Hematopoietic multipotent progenitor cell treated with erythropoietin and hydrocortisone succinate and interleukin-3 and kit ligand, for 8 days (in vitro differentiated cells): ENCODE measurements around the gene RFT1.

Experiments used
- DNase-seq: peaks from one replicate; pipeline ENCODE4 v3.0.0-alpha.2; 2015

RFT1 gene

GRCh38 chr3:53162672-53163443, 32.6 kb upstream of the RFT1 start:
- no peak for DNase-seq

GRCh38 chr3:53161820-53162671, 31.8 kb upstream of the RFT1 start:
- no peak for DNase-seq

- no peak for DNase-seq
Observed at GRCh38 chr3:53161450-53161819, 31.2 kb upstream of the RFT1 start.

DNA sequence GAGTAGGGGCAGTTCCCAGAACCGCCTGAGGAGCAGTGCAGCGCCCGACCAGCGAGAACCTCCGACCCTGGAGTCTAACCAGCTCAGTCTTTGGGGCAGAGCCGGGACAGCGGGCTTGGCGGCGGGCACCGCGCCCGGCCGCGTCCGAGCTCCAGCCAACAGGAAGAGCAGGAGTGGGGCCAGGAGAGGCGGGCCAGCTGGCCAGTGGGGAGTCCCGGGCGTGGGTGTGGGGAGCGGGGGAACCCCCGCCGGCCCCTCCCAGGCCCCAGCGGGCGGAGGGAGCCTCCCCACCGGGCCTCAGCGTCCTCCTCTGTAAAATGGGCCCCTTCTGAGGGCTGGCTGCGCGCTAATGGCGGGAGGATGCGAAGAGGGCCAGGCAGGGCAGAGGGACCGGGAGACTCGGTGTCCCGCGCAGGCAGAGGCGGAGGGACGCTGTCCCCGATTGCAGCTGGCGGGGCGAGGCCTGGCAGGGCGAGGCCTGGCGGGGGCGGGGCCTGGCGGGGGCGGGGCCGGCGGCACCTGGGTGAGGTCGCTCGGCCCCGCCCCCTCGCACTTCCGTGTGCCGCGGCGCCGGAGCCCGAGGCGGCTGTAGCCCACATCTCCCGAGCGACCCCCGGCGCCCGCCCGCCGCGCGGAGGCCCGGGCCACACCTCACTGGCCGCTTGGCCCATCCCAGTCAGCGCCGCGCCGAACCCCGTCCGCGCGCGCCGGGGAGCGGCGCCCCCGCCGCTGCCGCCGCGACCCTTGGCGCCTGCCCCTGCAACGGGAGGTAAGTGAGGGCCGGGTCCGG, 30.6 kb upstream of the RFT1 start, which contains the start of gene PRKCD:
Gene PRKCD, plus strand, starts transcription at position 550 of the 790 bp plus-strand sequence. CDS start 17,214 bp downstream, outside the sequence.
- DNase-seq, result peak; percentile 66

DNA sequence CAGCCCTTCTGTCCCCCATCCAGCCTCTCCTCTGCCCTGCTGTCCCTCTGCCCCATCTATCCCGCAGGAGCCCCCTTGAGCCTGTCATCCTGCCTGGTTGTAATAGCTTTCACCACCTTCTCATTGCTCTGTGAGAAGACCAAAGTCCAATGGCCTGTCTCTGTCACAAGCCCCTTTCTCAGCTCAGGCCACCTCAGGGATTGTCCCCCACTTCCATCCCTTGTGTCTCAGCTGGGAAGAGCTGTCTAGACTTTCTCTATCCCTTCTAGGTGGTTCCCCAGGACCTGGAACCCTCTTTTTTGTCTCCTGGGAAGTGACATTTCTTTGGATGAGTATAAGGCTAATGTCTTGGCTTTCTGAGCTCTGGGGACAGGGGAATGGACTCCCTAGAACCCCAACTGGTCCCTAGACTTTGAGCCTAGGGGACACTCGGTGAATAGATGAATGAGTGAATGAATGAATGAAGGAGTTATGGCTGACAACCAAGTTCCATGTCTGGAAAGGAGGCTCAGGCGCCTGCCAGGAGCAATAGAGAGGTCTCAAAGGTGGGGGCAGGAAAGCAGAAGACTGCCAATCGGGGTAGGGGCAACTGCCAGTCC, 29.9 kb upstream of the RFT1 start:
- DNase-seq, result no peak

- no peak for DNase-seq
Observed at GRCh38 chr3:53159156-53160060, 29.2 kb upstream of the RFT1 start.

DNA sequence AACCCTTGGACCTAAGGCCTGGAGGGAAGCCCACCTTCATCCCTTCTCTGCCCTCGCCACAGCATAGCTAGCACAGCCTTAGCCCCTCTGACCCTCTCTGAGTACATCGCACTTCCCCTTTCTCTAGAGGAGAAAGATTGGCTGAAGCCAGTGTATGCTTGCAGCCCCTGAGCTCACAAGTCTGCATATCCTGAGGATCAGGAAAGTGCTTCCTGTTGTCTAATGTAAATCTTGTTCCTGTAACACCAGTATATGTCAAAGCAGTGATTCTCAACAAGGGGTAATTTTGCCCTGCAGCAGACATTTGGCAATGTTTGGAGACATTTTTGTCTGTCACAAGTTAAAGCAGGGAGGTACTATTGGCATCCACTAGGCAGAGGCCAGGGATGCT, 28.5 kb upstream of the RFT1 start:
- no peak for DNase-seq

GRCh38 chr3:53157974-53158580, 27.8 kb upstream of the RFT1 start:
- no peak for DNase-seq

GRCh38 chr3:53156368-53156834, 26.2 kb upstream of the RFT1 start:
- DNase-seq, result no peak

DNA sequence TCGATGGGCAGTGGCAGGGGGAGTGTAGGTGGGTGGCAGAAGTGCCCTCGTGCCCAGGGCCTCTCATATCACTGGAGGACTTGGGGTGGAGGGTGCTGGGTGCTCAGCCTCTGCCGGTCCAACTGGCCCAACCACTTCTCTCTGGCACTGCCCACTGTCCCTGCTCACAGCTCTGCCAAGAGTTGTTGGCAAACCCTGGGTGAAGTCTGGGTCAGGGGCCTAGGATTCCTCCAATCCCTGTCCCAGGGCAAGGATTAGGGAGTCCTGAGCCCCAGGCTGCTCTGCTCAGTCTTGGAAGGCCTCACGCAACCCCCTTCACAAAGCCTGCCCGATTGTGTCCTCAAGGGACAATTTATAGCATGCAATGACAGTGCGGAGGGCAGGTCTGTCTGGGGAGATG, 25.5 kb upstream of the RFT1 start:
- DNase-seq, result no peak

- DNase-seq, result no peak
Observed at GRCh38 chr3:53154881-53155285, 24.6 kb upstream of the RFT1 start.

DNA sequence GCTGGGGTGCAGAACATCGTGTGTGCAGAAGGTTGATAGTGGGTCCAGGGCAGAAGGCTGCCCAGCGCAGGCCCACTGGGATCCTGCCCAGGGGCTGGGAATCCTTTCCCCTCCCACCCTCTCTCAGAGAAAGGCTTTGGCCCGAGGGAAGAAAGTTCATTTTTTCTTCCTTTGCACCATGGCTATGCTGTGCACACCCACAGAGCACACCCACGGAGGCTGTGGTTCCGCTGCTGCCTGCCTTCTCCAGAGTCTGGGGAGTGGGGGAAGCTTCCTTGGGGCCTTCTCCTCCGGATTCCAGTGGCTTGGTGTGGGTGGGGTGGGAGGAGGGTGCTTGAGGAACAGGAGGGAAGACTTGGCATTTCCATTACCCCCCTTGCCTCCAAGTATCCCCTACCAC, 23.7 kb upstream of the RFT1 start:
- DNase-seq, result no peak

DNA sequence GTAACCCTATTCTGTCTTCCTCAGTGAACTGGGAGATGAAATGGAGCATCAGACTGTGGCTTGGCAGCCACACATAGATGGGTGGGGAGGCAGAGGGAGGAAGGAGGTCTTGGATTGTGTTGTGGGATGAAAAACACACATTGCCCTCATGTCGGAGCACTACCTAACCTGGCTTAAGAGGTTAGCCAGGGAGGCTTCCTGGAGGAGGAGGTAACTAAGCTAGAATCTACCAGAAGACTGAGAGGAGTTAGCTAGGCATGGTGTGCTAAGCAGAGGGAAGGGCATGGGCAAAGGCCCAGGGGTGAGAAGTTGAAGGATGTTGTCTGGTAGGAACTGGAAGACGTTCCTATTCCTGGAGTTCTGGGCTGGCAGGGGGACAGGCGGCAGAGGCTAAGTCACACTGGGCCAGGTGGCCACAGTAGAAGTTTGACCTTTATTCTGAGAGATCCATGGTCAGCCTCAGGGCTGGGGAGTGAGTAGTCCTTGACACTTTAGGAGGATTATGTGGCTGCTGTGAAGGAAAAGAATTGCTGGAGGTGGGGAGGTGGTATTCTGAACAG, 23.1 kb upstream of the RFT1 start:
- DNase-seq, result no peak

DNA sequence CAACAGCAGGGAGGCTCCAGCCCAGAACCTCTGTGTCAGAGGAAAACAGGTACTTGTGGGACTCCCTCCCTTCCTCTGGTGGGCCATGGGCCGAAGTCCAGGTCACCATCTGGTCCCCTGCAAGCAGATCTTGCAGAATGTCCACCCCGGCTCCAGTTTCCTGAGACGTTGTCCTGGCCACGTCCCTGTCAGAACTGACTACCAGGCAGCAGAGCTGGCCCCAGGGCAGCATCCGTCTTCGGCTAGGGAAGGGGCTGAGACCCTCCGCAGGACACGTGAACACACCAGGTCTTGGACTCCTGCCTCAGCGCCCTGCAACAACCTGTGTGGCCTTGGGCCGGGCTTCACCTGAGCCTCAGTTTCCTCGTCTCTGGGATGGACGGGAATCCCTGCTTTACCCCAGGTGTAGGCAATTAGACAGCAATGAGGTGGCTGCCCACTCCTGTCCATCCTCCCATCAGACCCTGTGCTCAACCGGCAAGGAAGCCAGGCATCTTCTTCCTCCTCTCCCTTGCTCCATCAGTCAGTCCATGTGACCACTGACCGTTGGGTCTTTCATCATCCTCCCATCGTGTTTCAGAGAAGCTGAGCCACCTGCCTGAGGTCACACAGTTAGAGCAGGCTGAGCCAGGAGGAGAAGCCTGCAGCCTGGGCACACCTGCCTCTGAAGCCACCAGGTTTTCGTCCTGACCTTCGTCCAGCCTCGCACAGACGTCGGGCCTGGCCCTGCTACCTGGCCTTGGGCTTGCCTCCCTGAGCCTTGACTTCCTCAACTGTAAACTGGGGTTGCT, 21.8 kb upstream of the RFT1 start:
- DNase-seq, result no peak

DNA sequence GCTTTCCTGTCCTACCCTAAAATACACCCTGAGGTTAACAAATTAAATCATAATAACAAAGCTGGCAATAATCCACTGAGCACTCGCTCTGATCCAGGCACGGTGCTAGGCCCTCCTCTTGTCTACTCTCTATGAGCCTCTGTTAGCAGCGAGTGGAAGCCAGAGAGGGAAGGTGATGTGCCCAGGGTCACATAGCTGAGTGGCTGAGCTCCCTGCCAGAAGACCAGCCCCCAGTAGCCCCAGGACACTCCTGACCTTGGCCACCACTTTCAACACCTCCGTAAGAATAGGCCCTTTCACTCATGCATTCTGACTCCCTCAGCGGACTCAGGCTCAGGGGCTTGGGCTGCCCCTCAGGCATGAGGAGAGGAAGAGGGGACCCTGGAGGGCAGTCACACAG, 21.2 kb upstream of the RFT1 start:
- DNase-seq, result no peak

- peak; percentile 37 for DNase-seq
Observed at GRCh38 chr3:53151086-53151438, 20.8 kb upstream of the RFT1 start.

- DNase-seq, result no peak
Observed at GRCh38 chr3:53150247-53151085, 20.2 kb upstream of the RFT1 start.

- no peak for DNase-seq
Observed at GRCh38 chr3:53149699-53150098, 19.5 kb upstream of the RFT1 start.

DNA sequence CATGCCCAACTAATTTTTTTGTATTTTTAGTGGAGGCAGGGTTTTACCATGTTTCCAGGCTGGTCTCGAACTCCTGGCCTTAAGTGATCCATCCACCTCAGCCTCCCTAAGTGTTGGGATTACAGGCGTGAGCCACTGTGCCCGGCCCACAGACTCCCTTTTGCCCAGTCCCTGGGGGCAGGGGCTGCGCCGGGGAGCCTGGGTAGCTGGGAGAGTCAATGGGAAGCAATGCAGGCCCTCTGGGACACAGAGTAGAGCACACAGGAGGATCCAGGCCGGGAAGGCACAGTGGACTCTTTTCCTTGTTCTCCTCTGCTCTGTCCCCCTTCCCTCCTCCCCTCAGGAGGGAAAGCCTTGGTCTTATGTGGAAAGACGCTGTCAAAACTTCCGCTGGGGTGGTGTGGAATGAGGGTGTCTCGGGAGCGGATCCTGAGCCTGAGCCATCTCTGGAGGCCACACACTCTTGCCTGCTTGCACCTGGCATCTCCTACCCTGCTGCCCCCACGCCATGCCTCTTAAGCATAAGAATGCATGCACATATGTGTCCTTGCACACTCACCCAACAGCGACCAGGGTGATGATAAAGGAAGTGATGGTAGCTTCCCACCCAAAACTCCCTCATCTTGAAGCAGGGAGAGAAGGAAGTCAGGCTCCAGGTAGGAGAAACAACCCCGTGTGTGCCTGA, 18.9 kb upstream of the RFT1 start:
- DNase-seq, result no peak
